Islet of Langerhans (tissue), 1 donor: ENCODE results near the gene CELF5.
"Not testable (repeated sequence)": the region's sequence is repeated elsewhere in the genome, so short reads cannot be mapped to it uniquely, and the experiment has no call there.

ENCODE experiments used
- FAIRE-seq: peaks from one replicate; lab custom pipeline; 2011; peaks lifted over from hg19 to GRCh38; lab: Jason Lieb, UNC

CELF5 gene

DNA sequence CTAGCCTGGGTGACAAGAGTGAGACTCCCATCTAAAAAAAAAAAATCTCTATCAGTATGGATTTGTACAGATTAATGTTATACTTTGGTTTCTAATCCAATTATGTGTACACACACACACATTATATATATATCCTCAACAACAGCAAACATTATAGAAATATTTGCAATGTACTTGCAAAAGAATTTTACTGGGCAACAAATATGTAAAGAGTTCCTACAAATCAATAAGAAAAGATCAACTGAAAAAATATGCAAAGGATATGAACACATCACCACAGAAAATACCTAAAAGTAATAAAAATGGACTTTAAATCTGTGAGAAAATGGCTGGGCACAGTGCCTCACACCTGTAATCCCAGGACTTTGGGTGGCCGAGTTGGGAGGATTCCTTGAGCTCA lies 101.0 kb downstream of the CELF5 start:
- FAIRE-seq = no peak

DNA sequence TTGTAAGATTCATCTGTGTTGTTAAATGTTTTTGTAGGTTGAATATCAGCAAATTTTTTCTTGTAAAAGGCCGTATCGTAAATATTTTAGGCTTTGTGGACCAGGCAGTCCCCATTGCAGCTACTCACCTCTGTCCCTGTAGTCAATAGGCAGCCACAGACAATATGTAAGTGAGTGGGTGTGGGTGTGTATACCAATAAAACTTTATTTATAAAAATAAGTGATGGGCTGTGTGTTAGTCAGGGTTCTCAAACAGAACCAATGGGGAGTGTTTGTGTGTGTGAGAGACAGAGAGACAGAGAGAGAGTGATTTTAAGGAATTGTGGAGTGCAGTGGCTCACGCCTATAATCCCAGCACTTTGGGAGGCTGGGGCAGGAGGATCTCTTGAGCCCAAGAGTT lies 104.3 kb downstream of the CELF5 start:
- FAIRE-seq = no peak

DNA sequence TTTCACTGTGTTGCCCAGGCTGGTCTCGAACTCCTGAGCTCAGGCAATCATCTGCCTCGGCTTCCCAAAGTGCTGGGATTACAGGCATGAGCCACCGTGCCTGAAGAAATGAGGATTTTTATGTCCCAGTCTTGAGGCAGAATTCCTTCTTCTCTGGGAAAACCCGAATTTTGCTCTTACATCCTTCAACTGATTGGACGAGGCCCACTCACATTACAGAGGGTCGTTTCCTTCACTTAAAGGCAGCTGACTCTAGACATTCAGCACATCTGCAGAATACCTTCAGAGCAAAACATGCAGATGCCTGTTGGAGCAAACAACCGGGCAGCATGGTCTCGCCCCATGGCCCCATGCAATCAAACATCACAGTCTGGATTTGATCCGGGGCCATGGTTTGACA lies 105.6 kb downstream of the CELF5 start:
- no peak for FAIRE-seq

DNA sequence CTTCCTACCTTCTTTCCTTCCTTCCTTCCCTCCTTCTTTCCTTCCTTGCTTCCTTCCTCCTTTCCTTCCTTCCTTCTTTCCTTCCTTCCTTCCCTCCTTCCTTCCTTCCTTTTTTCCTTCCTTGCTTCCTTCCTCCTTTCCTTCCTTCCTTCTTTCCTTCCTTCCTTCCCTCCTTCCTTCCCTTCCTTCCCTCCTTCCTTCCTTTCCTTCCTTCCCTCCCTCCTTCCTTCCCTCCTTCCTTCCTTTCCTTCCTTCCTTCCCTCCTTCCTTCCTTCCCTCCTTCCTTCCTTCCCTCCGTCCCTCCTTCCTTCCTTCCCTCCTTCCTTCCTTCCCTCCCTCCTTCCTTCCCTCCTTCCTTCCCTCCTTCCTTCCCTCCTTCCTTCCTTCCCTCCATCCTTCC lies 107.8 kb downstream of the CELF5 start:
- not testable (repeated sequence) for FAIRE-seq

DNA sequence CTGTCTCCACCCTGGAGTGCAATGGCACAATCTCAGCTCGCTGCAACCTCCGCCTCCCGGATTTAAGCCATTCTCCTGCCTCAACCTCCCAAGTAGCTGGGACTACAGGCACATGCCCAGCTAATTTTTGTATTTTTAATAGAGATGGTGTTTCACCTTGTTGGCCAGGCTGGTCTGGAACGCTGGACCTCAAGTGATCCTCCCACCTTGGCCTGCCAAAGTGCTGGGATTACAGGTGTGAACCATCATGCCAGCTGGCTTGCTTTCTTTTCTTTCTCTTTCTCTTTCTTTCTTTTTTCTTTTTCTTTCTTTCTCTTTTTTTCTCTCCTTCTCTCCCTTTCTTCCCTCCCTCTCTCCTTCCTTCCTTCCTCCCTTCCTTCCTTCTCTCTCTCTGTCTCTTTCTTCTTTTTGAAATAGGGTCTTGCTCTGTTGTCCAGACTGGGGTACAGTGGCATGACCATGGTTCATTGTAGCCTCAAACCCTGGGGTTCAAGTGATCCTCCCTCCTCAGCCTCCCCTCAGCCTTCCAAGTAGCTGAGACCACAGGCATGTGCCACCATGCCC lies 108.6 kb downstream of the CELF5 start:
- no peak for FAIRE-seq

DNA sequence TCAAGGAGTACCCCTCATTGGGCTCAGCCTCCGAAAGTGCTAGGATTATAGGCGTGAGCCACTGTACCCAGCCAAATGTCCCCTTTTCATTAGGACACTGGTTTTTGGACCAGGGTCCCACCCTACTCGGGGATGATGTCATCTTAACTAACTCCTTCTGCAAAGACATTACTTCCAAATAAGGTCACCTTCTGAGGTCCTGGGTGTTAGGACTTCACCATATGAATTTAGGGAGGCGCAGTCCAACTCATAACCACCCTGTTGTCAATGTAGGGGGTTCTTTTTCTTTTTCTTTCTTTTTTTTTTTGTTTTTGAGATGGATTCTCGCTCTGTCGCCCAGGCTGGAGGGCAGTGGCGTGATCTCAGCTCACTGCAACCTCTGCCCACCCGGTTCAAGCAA lies 109.2 kb downstream of the CELF5 start:
- FAIRE-seq = no peak

DNA sequence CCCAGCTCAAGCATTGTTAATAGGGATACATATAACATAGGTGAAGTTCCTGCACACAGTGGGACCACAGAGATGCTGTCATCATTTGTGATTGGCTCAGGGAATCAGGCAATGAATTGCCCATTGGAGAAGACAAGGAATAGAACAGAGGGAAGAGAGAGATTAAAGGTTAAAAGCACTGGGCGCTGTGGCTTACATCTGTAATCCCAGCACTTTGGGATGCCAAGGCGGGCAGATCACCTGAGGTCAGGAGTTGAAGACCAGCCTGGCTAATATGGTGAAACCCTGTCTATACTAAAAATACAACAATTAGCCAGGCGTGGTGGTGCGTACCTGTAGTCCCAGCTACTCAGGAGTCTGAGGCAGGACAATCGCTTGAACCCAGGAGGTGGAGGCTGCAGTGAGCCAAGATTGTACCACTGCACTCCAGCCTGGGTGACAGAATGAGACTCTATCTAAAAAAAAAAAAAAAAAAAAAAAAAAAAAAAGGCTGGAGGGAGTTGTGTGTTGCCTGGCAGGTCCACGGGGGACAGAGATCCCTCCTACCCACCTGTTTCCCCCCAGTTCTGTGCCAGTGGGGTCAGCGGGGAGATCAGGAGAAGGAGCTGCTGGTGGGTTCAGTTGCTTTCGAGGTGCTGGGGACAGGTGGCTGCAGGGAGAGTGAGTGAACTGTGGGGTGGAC lies 110.4 kb downstream of the CELF5 start:
- FAIRE-seq = not testable (repeated sequence)

DNA sequence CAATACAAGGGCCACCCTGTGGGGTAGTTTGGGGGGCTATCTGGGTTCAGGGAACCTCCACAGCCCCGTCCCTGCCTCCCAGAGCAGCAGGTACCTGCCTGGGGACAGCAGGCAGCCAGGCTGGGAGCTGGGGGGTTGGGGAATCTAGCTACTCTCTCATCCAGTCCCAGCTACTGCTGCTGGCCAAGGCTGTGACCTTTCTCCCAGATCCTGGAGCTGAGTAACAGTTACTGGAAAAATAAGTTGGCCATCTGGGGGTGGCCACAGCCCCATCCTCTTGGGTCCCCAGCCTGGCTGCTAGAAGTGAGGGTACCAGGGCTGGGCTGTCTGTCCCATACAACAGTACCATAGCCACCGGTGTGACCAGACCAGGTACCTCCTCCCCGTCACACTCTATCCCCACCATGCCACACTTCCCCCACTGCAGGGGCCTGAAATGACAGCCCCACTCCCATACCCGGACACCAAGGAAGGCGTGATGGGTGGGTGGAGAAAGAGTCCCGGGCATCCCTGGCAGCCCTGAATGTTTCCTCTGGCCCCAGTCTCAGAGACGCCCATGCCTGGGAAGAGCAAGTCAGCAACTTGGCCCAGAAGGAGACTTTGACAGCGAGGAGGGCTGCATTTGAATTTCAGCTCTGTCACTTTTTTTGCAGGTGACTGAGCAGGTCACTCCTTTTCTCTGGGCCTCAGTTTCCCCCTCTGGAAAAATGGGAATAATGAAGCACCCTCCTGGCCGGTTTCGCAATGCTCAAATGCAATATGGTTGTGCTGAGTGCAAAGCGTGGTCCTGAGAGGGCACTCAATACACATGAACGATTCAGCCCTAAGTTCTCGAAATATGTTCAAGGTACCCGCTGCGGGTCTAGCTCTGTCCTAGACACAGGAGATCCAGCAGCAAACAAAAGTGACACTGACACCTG lies 111.2 kb downstream of the CELF5 start:
- no peak for FAIRE-seq

DNA sequence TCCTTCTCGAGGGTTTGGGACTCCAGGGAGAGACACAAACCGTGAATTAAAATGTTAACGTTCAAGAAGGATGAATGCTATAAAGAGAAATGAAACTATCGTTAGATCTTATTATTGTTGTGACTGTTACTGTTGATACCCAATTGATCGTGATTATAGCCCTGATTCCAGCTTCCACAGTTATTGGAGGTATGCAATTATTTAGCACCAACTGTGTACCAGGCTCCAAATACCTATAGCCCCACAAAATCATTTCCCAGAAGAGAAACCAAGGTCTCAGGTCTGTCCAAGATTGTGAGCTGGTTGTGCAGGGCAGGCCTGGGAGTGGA lies 111.9 kb downstream of the CELF5 start:
- FAIRE-seq = no peak

DNA sequence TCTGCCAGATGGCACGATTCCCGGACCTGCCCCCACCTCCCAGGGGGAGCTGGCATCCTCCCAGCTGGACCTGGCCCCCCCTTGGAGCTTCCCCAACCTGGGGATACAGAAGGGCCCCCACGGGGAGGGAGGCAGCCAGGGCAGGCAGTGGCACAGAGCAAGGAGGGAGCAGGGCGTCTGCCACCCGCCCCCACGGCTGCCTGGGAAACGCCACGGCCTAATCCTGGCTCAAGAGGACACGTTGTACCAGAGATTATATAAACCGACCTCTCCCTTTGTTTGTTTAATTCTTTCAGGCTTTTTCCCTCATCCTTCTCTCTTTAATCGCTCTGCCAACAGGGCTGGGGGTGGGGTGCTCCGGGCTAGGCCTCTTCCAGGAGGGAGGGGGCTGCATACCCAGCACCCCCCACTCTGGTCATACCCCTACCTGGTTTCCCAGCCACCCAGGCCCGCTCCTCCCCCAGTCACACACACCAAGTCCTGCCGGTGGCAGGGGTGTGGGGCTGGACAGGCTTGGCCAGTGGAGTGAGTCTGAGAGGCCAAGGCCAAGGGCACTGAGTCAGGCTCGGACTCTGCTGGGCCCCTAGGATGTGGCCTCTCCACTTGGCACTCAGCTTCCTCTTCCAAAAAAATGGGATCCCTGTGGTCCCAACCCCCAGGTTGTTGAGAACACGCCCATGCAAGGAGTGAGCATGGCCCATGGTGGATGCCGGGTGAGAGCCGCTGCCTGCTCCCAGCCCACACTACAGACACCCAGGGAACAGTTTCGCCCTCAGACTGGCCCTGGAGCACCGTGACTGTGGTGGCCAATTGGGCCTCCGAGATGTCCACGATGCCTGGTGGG lies 112.4 kb downstream of the CELF5 start:
- peak; percentile 5 for FAIRE-seq

DNA sequence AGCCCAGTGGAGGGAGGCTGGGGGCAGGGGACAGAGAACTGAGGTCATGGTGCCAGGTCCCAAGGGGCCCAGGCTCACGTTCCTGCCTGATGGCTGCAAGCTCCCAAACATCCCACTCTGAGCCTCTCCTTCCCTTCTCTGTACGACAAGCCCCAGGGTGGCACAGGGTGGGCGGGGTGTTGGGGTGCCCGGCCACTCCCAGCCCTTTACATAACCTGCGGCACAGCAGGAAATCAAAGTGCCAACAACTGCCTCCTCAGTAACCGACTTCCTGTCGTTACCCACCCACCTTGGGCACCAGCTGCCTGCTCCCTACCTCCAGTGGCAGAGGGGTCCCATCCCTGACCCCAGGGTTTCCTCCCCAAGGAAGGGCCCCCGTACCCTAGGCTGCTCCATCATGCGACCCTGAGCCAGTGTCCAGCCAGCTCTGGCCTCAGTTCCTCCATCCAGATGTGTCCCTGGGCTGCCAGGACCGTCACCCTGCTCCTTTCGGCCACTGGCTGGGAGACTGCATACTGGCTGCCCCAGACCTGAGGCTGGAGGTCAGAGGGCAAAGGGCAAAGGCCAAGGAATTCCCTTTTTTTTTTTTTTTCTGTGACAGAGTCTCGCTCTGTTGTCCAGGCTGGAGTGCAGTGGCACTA lies 114.2 kb downstream of the CELF5 start:
- no peak for FAIRE-seq

DNA sequence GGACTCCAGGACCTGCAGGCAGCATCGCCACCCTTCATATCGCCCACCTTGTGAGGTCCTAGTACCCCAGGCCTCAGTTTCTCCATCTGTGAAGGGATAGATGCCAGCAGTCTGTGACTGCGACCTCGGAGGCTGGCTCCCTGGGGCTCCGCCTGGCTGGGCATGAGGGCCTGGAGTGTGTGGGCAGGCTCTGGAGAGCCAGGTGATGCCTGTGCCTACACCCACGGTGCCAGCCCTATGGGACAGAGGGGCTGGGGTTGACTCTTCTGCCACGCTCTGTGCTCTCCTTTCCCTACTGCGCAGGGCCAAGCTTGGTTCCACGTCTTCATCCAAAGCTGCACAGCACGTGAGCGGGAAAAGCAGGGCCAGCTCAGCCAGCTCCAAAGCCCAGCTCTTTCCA lies 115.9 kb downstream of the CELF5 start:
- FAIRE-seq = no peak

DNA sequence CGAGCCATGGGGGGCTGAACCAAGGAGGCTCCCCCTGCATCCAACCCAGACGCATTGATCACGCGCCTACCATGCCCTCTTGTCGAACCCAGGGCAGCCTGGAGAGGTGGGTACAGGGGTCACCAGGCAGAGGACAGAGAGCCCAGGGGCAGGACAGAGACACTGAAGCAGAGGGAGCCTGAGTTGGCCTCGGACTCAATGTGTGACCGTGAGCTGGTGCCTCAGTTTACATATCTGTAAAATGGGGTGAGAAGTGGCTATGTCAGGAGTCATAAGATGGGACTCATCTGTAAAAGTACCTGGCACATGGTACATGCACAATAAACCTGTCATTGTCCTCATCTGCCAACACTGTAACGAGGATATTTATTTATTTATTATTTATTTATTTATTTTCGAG lies 117.8 kb downstream of the CELF5 start:
- FAIRE-seq = no peak

DNA sequence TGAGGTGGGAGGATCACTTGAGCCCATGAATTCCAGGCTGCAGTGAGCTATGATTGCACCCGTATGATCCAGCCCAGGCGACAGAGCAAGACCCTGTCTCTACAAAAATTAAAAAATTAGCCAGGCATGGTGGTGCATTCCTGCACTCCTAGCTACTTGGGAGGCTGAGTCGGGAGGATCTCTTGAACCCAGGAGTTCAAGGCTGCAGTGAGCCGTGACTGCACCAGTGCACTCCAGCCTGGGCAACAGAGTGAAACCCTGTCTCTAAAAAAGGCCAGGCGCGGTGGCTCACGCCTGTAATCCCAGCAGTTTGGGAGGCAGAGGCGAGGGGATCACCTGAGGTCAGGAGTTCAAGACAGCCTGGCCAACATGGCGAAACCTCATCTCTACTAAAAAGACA lies 118.5 kb downstream of the CELF5 start:
- FAIRE-seq = not testable (repeated sequence)

DNA sequence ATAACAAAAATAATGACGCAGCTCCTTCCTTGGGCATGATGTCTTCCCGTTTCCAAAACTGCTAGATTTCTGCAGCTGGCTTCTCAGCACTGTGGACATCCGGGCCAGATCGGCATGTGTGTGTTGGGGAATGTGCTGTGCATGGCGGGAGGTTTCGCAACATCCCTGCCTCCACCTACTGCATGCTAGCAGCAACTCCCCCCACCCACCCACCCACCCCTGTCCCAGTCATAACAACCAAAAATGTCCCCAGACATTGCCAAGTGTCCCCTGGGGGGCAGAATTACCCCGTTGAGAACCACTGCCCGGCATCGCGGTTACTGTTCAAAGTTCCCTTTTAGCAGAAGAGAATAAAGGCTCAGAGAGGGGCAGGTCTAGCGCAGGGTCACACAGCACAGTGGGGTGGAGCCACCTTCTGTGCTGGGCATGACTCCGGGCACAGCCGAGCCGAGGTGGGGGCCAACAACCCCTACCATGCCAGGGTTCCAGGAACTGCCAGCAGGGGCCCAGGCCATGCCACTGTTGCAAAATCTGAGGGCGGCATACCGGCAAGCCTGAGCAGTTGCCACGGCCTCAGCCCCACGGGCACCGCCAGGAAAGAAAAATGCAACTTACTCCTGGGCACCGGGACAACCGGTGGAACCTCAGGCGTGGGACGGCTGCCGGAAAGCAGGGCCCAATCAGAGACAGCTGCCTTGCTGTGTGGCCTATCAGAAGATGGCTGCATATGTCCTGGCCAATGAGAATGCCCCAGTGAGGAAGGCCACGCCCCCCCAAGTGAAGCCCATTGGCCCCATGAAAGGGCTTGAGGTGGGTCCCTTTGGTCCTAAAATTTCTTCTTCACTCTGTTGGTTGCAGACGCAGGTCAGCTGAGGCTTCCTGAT lies 119.4 kb downstream of the CELF5 start:
- FAIRE-seq = no peak

DNA sequence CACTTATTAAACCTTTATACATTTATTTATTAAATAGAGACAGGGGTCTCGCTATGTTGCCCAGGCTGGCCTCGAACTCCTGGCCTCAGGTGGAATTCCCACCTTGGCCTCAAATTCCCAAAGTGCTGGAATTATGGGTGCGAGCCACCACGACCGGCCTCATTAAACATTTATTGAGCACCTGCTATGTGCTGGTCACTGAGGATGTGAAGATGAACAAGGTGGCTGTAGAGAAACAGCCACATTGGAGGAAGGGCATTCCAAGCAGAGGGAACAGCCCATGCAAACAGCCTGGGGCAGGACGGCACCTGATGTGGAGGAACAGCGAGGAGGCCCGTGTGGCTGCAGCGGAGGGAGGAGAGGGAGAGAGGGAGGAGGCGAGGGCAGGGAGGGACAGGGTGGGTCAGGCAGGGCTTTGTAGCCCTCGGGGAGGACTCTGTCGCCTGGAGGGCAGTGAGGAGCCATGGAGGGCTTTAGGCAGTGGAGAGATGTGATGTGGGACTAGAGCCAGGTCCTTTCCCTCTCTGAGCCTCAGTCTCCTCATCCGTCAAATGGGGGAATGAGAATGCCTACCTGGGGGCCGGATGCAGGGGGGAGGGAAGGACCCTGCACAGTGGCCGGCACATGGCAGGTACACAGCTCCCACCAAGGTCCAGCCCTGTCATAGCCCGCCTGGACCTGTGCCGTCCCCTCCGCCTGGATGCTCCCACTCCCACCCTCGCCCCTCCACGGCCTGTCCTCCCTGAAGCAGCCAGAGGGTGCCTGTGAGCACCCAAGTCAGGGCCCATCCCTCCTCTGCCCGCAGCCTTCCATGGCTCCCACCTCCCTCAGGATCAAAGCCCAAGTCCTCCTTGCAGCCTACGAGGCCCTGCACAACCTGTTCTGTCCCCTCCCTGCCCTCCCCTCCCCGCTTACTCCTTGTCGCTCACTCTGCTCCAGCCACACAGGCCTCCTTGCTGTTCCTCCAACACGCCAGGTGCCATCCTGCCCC lies 120.4 kb downstream of the CELF5 start:
- no peak for FAIRE-seq

DNA sequence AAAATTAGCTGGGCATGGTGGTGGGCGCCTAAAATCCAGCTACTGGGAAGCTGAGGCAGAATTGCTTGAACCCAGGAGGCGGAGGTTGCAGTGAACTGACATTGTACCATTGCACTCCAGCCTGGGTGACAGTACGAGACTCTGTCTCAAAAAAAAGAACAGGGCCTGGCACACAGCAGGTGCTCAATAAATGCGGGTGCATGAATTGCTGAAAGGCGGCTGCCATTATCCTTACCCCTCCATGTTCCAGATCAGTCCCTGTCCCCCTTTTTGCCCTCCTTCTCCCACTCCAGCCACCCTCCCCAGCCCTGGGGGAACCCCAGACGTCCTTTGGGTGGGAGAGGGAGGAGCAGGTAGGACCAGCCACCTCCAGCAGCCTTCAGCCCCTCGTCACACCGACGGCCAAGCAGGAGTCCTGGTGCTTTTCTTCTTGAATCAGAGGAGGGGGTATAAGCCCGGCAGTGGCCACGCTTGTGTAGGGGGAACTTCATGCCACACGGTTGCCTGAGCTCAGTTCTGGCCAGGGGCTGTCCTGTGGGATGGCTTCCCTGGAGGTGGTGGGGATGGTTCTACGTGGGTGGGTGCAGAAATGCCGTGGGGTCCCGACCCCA lies 121.5 kb downstream of the CELF5 start:
- FAIRE-seq = no peak
